Neuronal stem cell (in vitro differentiated cells): ENCODE data around the gene XAF1.
"Not testable (repeated sequence)": the region's sequence is repeated elsewhere in the genome, so short reads cannot be mapped to it uniquely, and the experiment has no call there.

Experiments
- DNase-seq: peaks from one replicate; pipeline ENCODE4 v3.0.0-alpha.2; 2013; ENCODE audit warnings: low spot score
- H2AFZ ChIP-seq: one replicate; pipeline ENCODE4 v1.6.1; 2013; ENCODE audit warnings: mild to moderate bottlenecking, low read length, inconsistent platforms
- H2AK5ac ChIP-seq: 2 replicates; pipeline ENCODE4 v1.6.1; 2013; ENCODE audit warnings: low read depth, mild to moderate bottlenecking, inconsistent platforms, low read length, moderate library complexity, mixed read lengths
- H2BK120ac ChIP-seq: 2 replicates; pipeline ENCODE4 v1.6.1; 2013; ENCODE audit warnings: low read depth, mild to moderate bottlenecking, inconsistent platforms, low read length, moderate library complexity, mixed read lengths
- H2BK12ac ChIP-seq: one replicate; pipeline ENCODE4 v1.6.1; 2013; ENCODE audit warnings: low read length, inconsistent platforms
- H2BK15ac ChIP-seq: 2 replicates; pipeline ENCODE4 v1.6.1; 2013; ENCODE audit warnings: mild to moderate bottlenecking, low read length, inconsistent platforms, mixed read lengths
- H2BK5ac ChIP-seq: one replicate; pipeline ENCODE4 v1.6.1; 2013; ENCODE audit warnings: inconsistent platforms, mild to moderate bottlenecking, low read length, moderate library complexity
- H3K14ac ChIP-seq: one replicate; pipeline ENCODE4 v1.6.1; 2013; ENCODE audit warnings: low read length, inconsistent platforms
- H3K18ac ChIP-seq: 2 replicates; pipeline ENCODE4 v1.6.1; 2013; ENCODE audit warnings: low read length, inconsistent platforms
- H3K23ac ChIP-seq: 2 replicates; pipeline ENCODE4 v1.6.1; 2013; ENCODE audit warnings: low read depth, mild to moderate bottlenecking, mixed read lengths, low read length, inconsistent platforms; ENCODE audit not compliant: poor library complexity
- H3K27ac ChIP-seq: replicated peaks from 3 replicates; pipeline ENCODE4 v1.5.1; 2013; ENCODE audit warnings: low read length, inconsistent platforms
- H3K27me3 ChIP-seq, 3 experiments: 2 replicates each; pipeline ENCODE4 v1.6.1; 2013; ENCODE audit warnings: low read length in 3 of 3, mild to moderate bottlenecking in 2 of 3, inconsistent platforms in 1 of 3, low read depth in 1 of 3, mixed read lengths in 1 of 3, moderate library complexity in 1 of 3; ENCODE audit not compliant: control insufficient read depth in 3 of 3, insufficient read depth in 3 of 3
- H3K36me3 ChIP-seq, 2 donors: replicated peaks in 1 of 2; 2 replicates each; pipeline ENCODE4 v1.6.1; 2013; ENCODE audit warnings: low read length in 2 of 2; ENCODE audit not compliant: control insufficient read depth in 2 of 2, insufficient read depth in 2 of 2
- H3K4ac ChIP-seq: 2 replicates; pipeline ENCODE4 v1.6.1; 2013; ENCODE audit warnings: inconsistent platforms, mild to moderate bottlenecking, low read length, moderate library complexity
- H3K4me1 ChIP-seq, 2 donors: 1 replicate in 1 of 2; 2 replicates in 1 of 2; pipeline ENCODE4 v1.6.1; 2013; ENCODE audit warnings: low read length in 2 of 2, low read depth in 1 of 2; ENCODE audit not compliant: control insufficient read depth in 2 of 2, insufficient read depth in 1 of 2
- H3K4me2 ChIP-seq: one replicate; pipeline ENCODE4 v1.6.1; 2013; ENCODE audit warnings: mild to moderate bottlenecking, low read length, inconsistent platforms; ENCODE audit not compliant: insufficient read depth, poor library complexity, severe bottlenecking
- H3K4me3 ChIP-seq, 2 donors: 2 replicates each; pipeline ENCODE4 v1.5.1; 2013; ENCODE audit warnings: low read length in 2 of 2, mild to moderate bottlenecking in 2 of 2, inconsistent platforms in 1 of 2, moderate library complexity in 1 of 2
- H3K79me1 ChIP-seq: one replicate; pipeline ENCODE4 v1.6.1; 2013; ENCODE audit warnings: low read depth, mild to moderate bottlenecking, inconsistent platforms, low read length, moderate library complexity
- H3K9ac ChIP-seq: one replicate; pipeline ENCODE4 v1.6.1; 2013; ENCODE audit warnings: mild to moderate bottlenecking, low read depth, low read length, inconsistent platforms; ENCODE audit not compliant: poor library complexity
- H3K9me3 ChIP-seq, 2 donors: replicated peaks in 1 of 2; 2 replicates each; pipeline versions ENCODE3 to v1.6.1; 2013; ENCODE audit warnings: low read length in 2 of 2, mild to moderate bottlenecking in 2 of 2, inconsistent platforms in 1 of 2, low read depth in 1 of 2, mixed read lengths in 1 of 2, moderate library complexity in 1 of 2; ENCODE audit not compliant: control insufficient read depth in 2 of 2, insufficient read depth in 1 of 2
- H4K8ac ChIP-seq: one replicate; pipeline ENCODE4 v1.6.1; 2013; ENCODE audit warnings: low read depth, mild to moderate bottlenecking, inconsistent platforms, low read length, moderate library complexity
- H4K91ac ChIP-seq: one replicate; pipeline ENCODE4 v1.6.1; 2013; ENCODE audit warnings: low read length, low read depth, mild to moderate bottlenecking, inconsistent platforms; ENCODE audit not compliant: poor library complexity
- WGBS, 2 donors: extraction: QIAGEN DNeasy Blood & Tissue Kit; methylation state at CpG; one replicate each; pipeline ENCODE4 v1.1.7; 2013; ENCODE audit warnings: missing lambda C conversion rate in 2 of 2, mixed read lengths in 1 of 2; ENCODE audit not compliant: insufficient read length in 2 of 2, insufficient replicate concordance in 1 of 2; ENCODE audit errors: extremely low coverage in 2 of 2; 5-methylcytosine and 5-hydroxymethylcytosine counted together

XAF1 gene

GRCh38 chr17:6746665-6747064, 9.2 kb upstream of the XAF1 start:
- DNase-seq: not testable (repeated sequence)

DNA sequence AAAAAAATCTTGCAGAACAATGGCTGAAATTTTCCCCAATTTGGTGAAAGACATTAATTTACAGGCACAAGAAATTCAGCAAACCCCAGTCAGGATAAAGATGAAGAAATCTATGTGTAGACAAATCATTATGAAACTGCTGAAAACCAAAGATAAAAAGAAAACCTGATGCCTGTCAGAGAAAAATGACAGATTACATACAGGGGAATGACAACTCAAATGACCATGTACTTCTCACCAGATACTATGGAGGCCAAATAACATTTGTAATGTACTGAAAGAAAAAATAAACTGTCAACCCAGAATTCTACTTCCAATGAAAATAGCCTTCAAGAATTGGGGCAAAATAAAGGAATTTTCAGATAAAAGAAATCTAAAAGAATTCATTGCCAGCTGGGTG, 7.2 kb upstream of the XAF1 start:
- H3K23ac ChIP-seq: no peak overlapping the region
- H2BK5ac ChIP-seq: no peak overlapping the region
- H3K14ac ChIP-seq: no peak overlapping the region

More at GRCh38 chr17:6746665-6747064, 9.2 kb upstream of the XAF1 start:
- not testable (repeated sequence) for H3K27ac ChIP-seq, H4K8ac ChIP-seq, H2AFZ ChIP-seq, H2BK5ac ChIP-seq, H3K4me3 ChIP-seq, H2BK15ac ChIP-seq, H2BK12ac ChIP-seq, H3K23ac ChIP-seq, H3K4ac ChIP-seq, H3K9ac ChIP-seq, H3K4me1 ChIP-seq, H4K91ac ChIP-seq, H3K36me3 ChIP-seq, H3K4me2 ChIP-seq, H3K14ac ChIP-seq, H3K18ac ChIP-seq, H3K27me3 ChIP-seq, H2AK5ac ChIP-seq, H2BK120ac ChIP-seq, H3K9me3 ChIP-seq, H3K79me1 ChIP-seq
- no CpG with 5 or more reads among the region's 6 CpGs for WGBS, 2 donors

DNA sequence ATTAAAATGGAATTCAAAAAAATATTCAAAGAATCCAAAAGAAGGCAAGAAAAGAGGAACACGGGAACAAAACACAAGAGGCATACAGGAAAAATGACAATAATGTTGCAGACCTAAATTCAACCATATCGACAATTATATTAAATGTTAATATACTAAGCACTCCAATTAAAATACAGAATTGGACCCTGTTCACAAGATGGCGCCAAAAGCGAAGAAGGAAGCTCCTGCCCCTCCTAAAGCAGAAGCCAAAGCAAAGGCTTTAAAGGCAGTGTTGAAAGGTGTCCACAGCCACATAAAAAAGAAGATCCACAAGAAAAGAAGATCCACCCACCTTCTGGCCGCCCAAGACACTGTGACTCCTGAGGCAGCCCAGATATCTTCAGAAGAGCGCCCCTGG, 6.3 kb upstream of the XAF1 start:
- Histone ChIP-seq H3K27ac (no peak overlapping the region), H4K91ac (no peak overlapping the region), H3K14ac (no peak overlapping the region), H3K79me1 (no peaks in the 10 kb centered on the region), H2BK12ac (no peak overlapping the region), H2AK5ac (no peak overlapping the region), H3K27me3 (no peaks in the 10 kb centered on the region), H3K23ac (no peak overlapping the region), H2AFZ (peak overlapping the region; percentile 73), H3K18ac (no peak overlapping the region), H2BK15ac (no peak overlapping the region), H3K4me2 (no peak overlapping the region), H3K4ac (no peak overlapping the region), H3K9ac (no peak overlapping the region), H3K36me3 (no peaks in the 10 kb centered on the region), H3K4me3 (no peak overlapping the region), H3K4me1 (peaks cover 11 to 20% of the 10 kb centered on the region in 2 donors), H2BK120ac (no peak overlapping the region), H4K8ac (no peak overlapping the region), H2BK5ac (no peak overlapping the region), H3K9me3 (no peaks in the 10 kb centered on the region)
- WGBS, 2 donors: no CpG with 5 or more reads among the region's 6 CpGs
- DNase-seq: no peak

More for the DNA sequence above, 7.2 kb upstream of the XAF1 start:
- Histone ChIP-seq H3K27ac (no peak overlapping the region), H2AK5ac (no peak overlapping the region), H3K4me3 (no peak overlapping the region), H3K9ac (no peak overlapping the region), H3K36me3 (no peaks in the 10 kb centered on the region), H2AFZ (no peak overlapping the region), H2BK15ac (no peak overlapping the region), H2BK12ac (no peak overlapping the region), H3K4me2 (no peak overlapping the region), H4K8ac (no peak overlapping the region), H4K91ac (no peak overlapping the region), H3K9me3 (no peaks in the 10 kb centered on the region), H3K27me3 (no peaks in the 10 kb centered on the region), H3K18ac (no peak overlapping the region), H3K4me1 (peaks cover 8 to 18% of the 10 kb centered on the region in 2 donors), H3K4ac (no peak overlapping the region), H2BK120ac (no peak overlapping the region), H3K79me1 (no peaks in the 10 kb centered on the region)
- DNase-seq: no peak

DNA sequence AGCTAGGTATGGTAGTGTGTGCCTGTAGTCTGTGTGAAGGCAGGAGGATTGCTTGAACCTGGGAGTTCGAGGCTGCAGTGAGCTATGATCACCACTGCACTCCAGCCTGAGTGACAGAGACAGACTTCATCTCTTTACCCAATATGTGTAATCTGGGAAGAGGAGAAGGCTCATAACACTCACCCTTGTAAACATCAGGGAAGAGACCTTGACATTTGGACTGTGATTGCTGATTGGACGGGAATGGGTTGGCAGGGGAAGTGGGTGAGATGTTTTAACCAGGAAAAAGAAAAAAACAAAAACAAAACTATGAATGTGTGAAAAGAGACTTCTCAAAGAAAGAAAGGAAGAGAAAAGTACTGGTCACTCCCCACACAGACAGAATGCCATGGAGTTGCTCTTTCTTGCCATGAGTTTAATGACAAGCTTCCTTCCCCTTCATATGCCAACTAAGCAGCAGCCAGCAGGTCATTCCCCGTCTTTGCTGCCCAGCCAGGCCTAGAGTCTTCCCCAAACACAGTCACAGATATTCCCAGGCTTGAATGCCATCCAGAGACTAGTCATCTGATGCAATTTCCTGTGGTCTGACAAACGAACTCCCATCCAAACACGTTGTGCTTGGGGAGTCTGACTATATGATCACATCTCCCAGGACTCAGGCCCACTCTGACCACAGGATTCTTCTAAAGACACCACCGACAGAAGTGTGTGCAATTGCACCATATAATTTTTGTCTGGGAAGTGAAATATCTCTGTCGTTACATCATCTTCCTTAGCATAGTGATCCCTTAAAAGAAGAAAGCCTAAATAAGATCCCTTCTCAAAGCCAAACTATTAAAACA, 3.6 kb upstream of the XAF1 start:
- H2BK12ac ChIP-seq: no peak overlapping the region
- no peak overlapping the region for H2AK5ac ChIP-seq
- no peak for DNase-seq
- H3K18ac ChIP-seq: peak overlapping the region; percentile 65
- H3K9ac ChIP-seq: no peak overlapping the region
- H3K36me3 ChIP-seq: no peaks in the 10 kb centered on the region
- peaks cover 11 to 20% of the 10 kb centered on the region in 2 donors for H3K4me1 ChIP-seq
- no peak overlapping the region for H3K4ac ChIP-seq
- no CpG with 5 or more reads among the region's 7 CpGs for WGBS, 2 donors
- no peak overlapping the region for H3K4me2 ChIP-seq
- no peak overlapping the region for H2BK5ac ChIP-seq
- H3K79me1 ChIP-seq: no peaks in the 10 kb centered on the region
- H3K14ac ChIP-seq: no peak overlapping the region
- H3K27me3 ChIP-seq: no peaks in the 10 kb centered on the region
- H3K9me3 ChIP-seq: no peaks in the 10 kb centered on the region
- H3K23ac ChIP-seq: no peak overlapping the region
- H3K4me3 ChIP-seq: peak overlapping the region in 1 of 2 donors; percentile 13
- no peak overlapping the region for H2BK15ac ChIP-seq
- no peak overlapping the region for H4K8ac ChIP-seq
- no peak overlapping the region for H4K91ac ChIP-seq
- no peak overlapping the region for H3K27ac ChIP-seq
- no peak overlapping the region for H2BK120ac ChIP-seq
- H2AFZ ChIP-seq: peak overlapping the region; percentile 78
